Left cardiac atrium (tissue), 4 donors: ENCODE measurements around the gene DUS2. TPM values are rescaled to one million over a fixed set of nuclear protein-coding genes. Genes with fewer than 3 reads are reported as not detected.
"Not testable (repeated sequence)": the region's sequence is repeated elsewhere in the genome, so short reads cannot be mapped to it uniquely, and the experiment has no call there.

ENCODE experiments used
- ATAC-seq, 2 donors: fragments of 200-7000 bp; cut with Tn5 transposase; one replicate each; pipeline ENCODE4 v1.9.1; 2020; ENCODE audit warnings: mild to moderate bottlenecking in 2 of 2, moderate library complexity in 2 of 2
- DNase-seq: peaks from one replicate; pipeline ENCODE4 v3.0.0-alpha.2; 2020
- intact Hi-C, 2 donors: fragments of 100-400 bp; cut with DNase I; formaldehyde crosslinking; loops; one replicate each; pipeline versions ENCODE4 v1.14.1 to v1.15.1; 2022 to 2023
- total RNA-seq, 2 donors: library from RNA; stranded (reverse); fragmentation: NEBNext Ultra II Directional; extraction: Animal tissue kit (Norgen Biotek cat#: 25700); gene quantifications; one replicate each; pipeline ENCODE4 v1.2.1, GENCODE V29; 2021
- donor health status: DM: no; HTN: yes; CAD: no.
- donor health status: DM: no; HTN: yes; CAD: no; lungs with severe emphysema.
- donor health status: DM: yes; HTN: yes; CAD: no.
- donor health status: Dilated cardiomyopathy.

DUS2 gene
- total RNA-seq, 2 donors from 2014 or later: 6.9 to 7.2 TPM

DNA sequence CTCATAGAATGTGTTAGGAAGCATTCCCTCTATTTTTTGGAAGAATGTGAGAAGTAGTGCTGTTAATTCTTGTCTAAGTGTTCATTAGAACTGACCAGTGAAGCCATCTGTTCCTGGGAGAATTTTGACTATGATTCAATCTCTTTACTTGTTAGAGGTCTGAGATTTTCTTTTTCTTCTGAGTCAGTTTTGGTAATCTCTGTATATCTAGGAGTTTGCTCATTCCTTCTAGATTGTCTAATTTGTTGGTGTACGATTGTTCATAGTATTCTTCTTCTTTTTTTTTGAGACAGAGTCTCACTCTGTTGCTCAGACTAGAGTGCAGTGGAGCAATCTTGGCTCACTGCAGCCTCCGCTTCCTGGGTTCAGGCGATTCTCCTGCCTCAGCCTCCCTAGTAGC lies 82.5 kb downstream of the DUS2 start:
- intact Hi-C loops: no loop called here
- no peak for ATAC-seq
- DNase-seq: no peak

DNA sequence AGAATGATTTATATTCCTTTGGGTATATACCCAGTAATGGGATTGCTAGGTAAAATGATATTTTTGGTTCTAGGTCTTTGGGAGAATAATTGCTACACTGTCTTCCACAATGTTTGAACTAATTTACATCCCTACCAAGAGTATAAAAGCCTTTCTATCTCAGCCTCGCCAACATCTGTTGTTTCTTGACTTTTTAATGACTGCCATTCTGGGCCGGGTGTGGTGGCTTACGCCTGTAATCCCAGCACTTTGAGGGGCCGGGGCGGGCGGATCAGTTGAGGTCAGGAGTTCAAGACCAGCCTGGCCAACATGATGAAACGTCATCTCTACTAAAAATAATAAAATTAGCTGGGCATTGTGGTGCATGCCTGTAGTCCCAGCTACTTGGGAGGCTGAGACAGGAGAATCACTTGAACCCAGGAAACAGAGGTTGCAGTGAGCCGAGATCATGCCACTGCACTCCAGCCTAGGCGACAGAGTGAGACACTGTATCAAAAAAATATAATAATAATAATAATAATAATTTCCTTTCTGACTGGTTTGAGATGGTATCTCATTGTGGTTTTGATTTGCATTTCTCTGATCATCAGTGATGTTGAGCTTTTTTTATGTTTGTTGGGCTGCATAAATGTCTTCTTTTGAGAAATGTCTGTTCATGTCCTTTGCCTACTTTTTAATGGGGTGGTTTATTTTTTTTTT lies 84.3 kb downstream of the DUS2 start:
- intact Hi-C loops, ATAC-seq, DNase-seq: not testable (repeated sequence)

DNA sequence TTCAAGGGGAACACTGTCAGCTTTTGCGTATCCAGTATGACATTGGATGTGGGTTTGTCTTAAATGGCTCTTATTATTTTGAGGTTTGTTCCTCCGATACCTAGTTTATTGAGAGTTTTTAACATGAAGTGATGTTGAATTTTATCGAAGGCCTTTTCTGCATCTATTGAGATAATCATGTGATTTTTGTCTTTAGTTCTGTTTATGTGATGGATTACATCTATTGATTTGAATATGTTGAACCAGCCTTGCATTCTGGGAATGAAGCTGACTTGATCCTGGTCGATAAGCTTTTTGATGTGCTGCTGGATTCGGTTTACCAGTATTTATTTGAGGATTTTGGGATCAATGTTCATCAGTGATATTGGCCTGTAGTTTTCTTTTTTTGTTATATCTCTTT lies 86.1 kb downstream of the DUS2 start:
- DNase-seq, intact Hi-C loops, ATAC-seq: not testable (repeated sequence)

DNA sequence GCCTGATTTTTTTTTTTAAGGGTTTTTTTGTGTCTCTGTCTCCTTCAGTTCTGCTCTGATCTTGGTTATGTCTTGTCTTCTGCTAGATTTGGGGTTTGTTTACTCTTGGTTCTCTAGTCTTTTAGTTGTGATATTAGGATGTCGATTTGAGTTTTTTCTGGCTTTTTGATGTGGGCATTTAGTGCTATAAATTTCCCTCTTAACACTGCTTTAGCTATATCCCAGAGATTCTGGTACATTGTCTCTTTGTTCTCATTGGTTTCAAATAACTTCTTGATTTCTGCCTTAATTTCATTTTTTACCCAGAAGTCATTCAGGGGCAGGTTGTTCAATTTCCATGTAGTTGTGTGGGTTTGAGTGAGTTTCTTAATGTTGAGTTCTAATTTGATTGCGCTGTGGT lies 87.5 kb downstream of the DUS2 start:
- ATAC-seq, DNase-seq, intact Hi-C loops: not testable (repeated sequence)

DNA sequence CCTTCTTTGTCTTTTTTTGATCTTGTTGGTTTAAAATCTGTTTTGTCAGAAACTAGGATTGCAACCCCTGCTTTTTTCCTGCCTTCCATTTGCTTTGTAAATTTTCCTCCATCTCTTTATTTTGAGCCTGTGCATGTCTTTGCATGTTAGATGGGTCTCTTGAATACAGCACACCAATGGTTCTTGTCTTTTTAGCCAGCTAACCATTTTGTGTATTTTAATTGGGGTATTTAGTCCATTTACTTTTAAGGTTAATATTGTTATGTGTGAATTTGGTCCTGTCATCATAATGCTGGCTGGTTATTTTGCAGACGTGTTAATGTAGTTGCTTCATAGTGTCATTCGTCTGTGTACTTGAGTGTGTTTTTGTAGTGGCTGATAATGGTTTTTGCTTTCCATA lies 88.3 kb downstream of the DUS2 start:
- DNase-seq (no peak), ATAC-seq (no peak)
- intact Hi-C loops: no loop called here

DNA sequence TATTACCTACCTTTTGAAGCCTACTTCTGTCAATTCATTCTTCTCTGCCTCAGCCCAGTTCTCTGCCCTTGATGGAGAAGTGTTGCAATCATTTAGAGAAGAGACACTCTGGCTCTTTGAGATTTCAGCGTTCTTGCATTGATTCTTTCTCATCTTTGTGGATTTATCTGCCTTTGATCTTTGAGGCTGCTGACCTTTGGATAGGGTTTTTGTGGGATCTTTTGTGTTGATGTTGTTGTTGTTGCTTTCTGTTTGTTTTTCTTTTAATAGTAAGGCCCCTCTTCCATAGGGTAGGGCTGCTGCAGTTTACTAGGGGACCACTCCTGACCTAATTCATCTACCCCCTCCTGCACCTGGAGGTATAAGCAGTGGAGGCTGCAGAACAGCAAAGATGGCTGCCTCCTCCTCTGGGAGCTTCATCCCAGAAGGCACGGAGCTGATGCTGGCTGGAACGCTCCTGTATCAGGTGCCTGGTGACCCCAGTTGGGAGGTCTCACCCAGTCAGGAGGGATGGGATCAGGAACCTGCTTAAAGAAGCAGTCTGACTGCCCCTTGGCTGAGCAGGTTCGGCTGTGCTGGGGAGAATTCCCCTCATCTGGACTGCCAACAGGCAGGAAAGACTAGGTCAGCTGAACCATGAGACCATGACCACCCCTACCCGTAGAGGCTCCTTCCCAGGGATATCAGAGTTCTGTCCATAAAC lies 90.1 kb downstream of the DUS2 start:
- DNase-seq (no peak), ATAC-seq (no peak)
- intact Hi-C loops: no loop called here

DNA sequence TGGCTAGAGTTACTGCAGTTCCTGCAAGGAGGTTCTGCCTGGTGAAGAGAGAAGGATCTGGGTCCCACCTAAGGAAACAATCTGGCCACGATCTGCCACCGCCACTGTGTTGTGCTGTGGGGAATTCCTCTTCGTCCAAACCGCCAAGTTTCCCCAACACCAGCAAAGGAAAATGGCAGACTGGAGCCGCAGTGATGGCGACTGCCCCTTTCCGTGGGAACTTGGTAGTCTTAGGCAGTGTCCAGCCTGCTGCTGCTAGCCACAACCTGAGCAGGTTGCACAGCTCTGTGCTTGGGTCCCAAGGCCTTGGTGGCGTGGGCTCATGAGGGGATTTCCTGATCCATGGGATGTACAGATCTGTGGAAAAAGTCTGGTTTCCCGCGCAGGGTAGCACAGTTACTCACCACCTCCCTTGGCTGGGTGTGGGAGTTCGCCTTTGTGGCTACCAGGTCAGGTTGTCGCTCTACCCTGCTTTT lies 90.7 kb downstream of the DUS2 start:
- no peak for ATAC-seq
- no peak for DNase-seq
- intact Hi-C loops: no loop called here

DNA sequence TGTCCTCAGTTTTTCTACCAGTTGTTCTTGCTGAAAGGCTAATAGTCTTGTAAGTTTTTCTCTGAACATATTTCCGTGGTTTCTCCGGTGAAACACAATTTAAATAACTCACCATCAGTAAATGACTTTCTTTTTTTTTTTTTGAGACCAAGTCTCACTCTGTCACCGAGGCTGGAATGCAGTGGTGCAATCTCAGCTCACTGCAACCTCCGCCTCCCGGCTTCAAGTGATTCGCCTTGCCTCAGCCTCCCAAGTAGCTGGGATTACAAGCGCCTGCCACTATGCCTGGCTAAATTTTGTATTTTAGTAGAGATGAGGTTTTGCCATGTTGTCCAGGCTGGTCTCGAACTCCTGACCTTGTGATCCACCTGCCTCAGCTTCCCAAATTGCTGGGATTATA lies 91.9 kb downstream of the DUS2 start:
- ATAC-seq, DNase-seq, intact Hi-C loops: not testable (repeated sequence)

DNA sequence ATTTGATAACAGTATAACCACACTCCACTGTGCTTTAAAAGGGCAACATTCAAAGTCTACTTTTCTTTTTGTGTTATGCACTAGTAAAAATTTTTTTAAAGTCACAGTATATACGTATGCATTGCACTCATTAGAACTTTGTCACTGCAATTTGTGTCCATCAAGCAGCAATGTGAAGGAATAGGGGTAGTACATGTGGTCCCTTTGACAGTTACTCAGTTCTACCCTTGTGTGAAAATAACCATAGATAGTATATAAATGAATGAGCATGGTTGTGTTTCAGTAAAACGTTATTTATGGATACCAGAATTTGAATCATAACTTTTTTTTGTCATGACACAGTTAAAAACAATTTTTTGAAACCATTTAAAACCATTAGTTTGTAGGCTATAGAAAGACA lies 92.8 kb downstream of the DUS2 start:
- intact Hi-C loops: no loop called here
- no peak for DNase-seq
- no peak for ATAC-seq

DNA sequence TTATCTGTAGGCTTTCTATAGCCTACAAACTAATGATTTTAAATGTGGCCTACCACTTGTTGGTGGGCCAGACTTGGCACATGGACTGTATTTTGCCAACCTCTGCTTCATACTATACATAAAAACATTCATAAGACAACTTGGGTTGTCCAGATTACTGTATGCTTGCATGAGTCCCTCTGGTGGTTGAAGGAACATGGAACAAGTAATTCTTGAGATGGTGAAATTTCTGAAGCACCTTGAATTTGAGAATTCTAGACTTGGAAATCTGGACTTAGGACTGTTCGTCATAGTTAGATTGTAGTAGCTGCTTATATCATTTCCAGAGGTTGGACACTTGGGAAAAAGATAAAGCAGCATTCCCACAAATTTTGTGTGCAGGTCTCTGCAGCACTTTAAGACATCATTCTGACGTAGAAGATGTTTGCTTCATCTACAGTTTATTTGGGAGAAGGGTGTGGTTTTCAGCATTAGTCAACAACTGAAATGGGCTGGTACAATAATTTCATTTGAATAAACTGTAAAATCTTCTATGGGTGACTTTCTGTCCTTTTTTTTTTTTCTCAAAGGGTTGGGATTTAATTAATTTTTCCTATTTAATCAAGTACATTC lies 93.3 kb downstream of the DUS2 start:
- intact Hi-C loops: no loop called here
- no peak for ATAC-seq
- DNase-seq: no peak

DNA sequence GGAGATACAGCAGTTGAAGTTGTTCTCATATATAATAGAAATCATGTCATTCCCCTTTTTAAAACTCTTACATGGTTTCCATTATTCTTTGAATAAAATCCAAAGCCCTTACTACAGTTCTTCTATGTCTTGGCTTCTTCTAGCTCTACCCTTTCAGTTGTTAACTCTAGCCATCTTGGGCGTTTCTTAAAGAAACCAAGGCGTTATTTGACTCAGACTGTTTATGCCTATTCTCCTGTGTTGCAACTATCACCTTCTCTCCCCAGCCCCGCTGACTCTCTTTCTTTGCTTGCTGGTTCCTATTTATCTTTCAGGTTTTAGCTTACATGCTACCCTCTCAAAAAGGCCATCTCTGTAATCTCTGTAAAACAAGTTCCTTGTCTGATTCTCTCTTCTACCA lies 94.8 kb downstream of the DUS2 start:
- no peak for DNase-seq
- no peak for ATAC-seq
- intact Hi-C loops: no loop called here

DNA sequence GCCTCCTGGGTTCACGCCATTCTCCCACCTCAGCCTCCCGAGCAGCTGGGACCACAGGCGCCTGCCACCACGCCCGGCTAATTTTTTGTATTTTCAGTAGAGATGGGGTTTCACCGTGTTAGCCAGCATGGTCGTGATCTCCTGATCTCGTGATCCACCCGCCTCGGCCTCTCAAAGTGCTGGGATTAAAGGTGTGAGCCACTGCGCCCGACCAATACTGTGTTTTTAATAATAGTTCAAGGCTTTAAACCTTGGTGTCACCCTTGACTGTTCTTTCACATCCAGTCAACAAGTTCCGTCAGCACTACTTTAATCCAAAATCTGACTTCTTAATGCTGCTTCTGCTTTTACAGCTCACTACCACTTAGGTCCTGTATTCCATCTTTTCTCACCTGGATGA lies 95.9 kb downstream of the DUS2 start:
- ATAC-seq, DNase-seq, intact Hi-C loops: not testable (repeated sequence)

DNA sequence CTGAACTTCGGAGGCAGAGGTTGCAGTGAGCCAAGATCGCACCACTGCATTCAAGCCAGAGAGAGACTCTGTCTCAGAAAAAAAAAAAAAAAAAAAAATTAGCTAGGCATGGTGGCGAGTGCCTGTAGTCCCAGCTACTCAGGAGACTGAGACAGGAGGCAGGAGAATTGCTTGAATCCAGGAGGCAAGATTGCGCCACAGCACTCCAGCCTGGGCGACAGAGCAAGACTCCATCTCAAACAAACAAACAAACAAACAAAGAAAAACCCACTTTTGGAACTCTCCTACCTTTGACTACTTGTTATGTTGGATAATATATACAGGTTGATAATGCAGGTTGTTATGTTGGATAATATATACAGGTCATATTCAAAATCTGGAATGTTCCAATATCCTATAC lies 97.4 kb downstream of the DUS2 start:
- DNase-seq, intact Hi-C loops, ATAC-seq: not testable (repeated sequence)

DNA sequence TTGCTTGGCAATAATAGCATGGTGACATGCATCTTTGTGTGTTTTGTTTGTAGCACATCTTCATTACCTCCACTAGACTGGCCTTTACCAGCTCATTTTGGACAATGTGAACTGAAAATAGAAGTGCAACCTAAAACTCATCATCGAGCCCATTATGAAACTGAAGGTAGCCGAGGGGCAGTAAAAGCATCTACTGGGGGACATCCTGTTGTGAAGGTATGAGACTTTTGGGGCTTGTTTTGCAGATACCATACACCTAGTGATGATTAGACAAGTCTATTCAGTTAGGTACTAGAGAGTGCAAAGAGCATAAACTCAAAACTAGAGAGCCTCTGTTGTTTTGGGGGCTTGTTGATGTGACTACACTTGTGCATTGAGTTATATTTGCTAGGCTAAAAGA lies 103.3 kb downstream of the DUS2 start:
- intact Hi-C loops: no loop called here
- ATAC-seq: no peak
- DNase-seq: no peak

DNA sequence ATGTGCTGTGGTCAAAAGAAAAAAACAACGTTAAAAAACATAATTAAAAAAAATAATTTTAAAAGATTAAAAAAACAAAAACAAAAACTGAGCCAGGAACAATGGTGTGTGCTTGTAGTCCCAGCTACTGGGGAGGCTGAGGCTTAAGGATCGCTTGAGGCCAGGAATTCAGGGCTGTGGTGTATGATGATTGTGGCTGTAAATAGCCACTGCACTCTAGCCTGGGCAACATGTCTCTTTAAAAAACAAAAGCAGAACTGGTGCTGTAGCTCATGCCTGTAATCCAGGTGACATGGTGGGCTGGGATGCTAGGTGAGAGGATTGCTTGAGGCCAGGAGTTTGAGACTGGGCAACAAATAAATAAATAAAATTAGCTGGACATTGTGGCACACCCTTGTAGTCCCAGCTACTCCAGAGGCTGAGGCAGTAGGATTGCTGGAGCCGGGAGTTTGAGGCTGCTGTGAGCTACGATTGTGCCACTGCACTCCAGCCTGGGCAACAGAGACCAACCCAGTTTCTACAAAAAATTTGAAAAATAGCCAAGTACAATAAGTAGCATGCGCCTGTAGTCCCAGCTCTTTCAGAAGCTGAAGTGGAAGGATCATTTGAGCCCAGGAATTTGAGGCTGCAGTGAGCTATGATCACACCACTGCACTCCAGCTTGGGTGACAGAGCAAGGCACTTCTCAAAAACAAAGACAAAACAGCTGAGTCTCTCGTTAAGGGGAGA lies 105.7 kb downstream of the DUS2 start:
- peak; percentile 21 to 41 for ATAC-seq
- intact Hi-C loops: no loop called here
- no peak for DNase-seq

Other genes with a start within 250 kb of the DUS2 start
- gene RANBP10, start 216.7 kb upstream of the DUS2 start, total RNA-seq: 10 to 100 TPM; 10.9 to 14.3 TPM
- gene TSNAXIP1, start 216.4 kb upstream of the DUS2 start, total RNA-seq: under 1 TPM; 0.55 to 0.74 TPM
- gene THAP11, start 181.0 kb upstream of the DUS2 start, total RNA-seq: 10 to 100 TPM; 24.5 to 24.7 TPM
- gene NUTF2, start 176.4 kb upstream of the DUS2 start, total RNA-seq: 10 to 100 TPM; 59.8 to 73.9 TPM
- 10 to 100 TPM; 22.1 to 22.2 TPM for gene CENPT, start 175.6 kb upstream of the DUS2 start, total RNA-seq
- 10 to 100 TPM; 23.3 to 31.5 TPM for gene EDC4, start 150.2 kb upstream of the DUS2 start, total RNA-seq
- gene NRN1L, start 138.4 kb upstream of the DUS2 start, total RNA-seq: under 1 TPM in 1 of 2 donors, not detected in 1; 0.50 TPM
- 10 to 100 TPM; 21.0 to 27.3 TPM for gene PSKH1, start 130.0 kb upstream of the DUS2 start, total RNA-seq
- gene CTRL, start 91.4 kb upstream of the DUS2 start, total RNA-seq: under 1 TPM; 0.76 to 0.97 TPM
- gene PSMB10, start 86.4 kb upstream of the DUS2 start, total RNA-seq: 10 to 100 TPM; 54.9 to 64.5 TPM
- gene LCAT, start 79.2 kb upstream of the DUS2 start, total RNA-seq: 10 to 100 TPM; 12.8 to 22.6 TPM
- gene SLC12A4, start 54.6 kb upstream of the DUS2 start, total RNA-seq: 10 to 100 TPM; 52.0 to 98.2 TPM
- not detected for gene DPEP3, start 42.8 kb upstream of the DUS2 start, total RNA-seq
- 1 to 10 TPM; 1.1 to 2.7 TPM for gene DPEP2, start 23.8 kb upstream of the DUS2 start, total RNA-seq
- not detected for gene DPEP2NB, start 7.4 kb upstream of the DUS2 start, total RNA-seq
- 1 to 10 TPM; 7.2 to 8.4 TPM for gene DDX28, start 52 bp upstream of the DUS2 start, total RNA-seq
- gene NFATC3, start 62.1 kb downstream of the DUS2 start, total RNA-seq: 10 to 100 TPM; 25.9 to 28.9 TPM
- under 1 TPM; 0.32 to 0.42 TPM for gene ESRP2, start 212.8 kb downstream of the DUS2 start, total RNA-seq
- gene PLA2G15, start 222.1 kb downstream of the DUS2 start, total RNA-seq: 10 to 100 TPM; 20.5 to 27.4 TPM
- 10 to 100 TPM; 33.0 to 51.6 TPM for gene SLC7A6, start 241.2 kb downstream of the DUS2 start, total RNA-seq